Effector memory CD4-positive, alpha-beta T cell (primary cell): Measurements from ENCODE around the gene EPHB1.

ENCODE experiments used
- DNase-seq, 3 donors: peaks; one replicate each; pipeline ENCODE4 v3.0.0-alpha.2; 2020
- H3K27ac ChIP-seq: 2 replicates; pipeline ENCODE4 v1.7.0; 2013; ENCODE audit warnings: mild to moderate bottlenecking, low read length, moderate library complexity; ENCODE audit not compliant: insufficient read depth, poor library complexity, severe bottlenecking
- H3K27me3 ChIP-seq: replicated peaks from 2 replicates; pipeline ENCODE4 v1.7.0; 2013; ENCODE audit warnings: mild to moderate bottlenecking, low read length; ENCODE audit not compliant: insufficient read depth, control insufficient read depth, poor library complexity, severe bottlenecking
- H3K36me3 ChIP-seq: 2 replicates; pipeline ENCODE4 v1.7.0; 2013; ENCODE audit warnings: mild to moderate bottlenecking, low read length, moderate library complexity; ENCODE audit not compliant: control insufficient read depth, insufficient read depth
- H3K4me1 ChIP-seq: 2 replicates; pipeline ENCODE4 v1.7.0; 2013; ENCODE audit warnings: low read length, mild to moderate bottlenecking; ENCODE audit not compliant: control insufficient read depth, insufficient read depth, poor library complexity, severe bottlenecking
- H3K4me3 ChIP-seq: 2 replicates; pipeline ENCODE4 v1.7.0; 2013; ENCODE audit warnings: low read length, low read depth, mild to moderate bottlenecking; ENCODE audit not compliant: insufficient read depth, poor library complexity, severe bottlenecking
- H3K9me3 ChIP-seq: 2 replicates; pipeline ENCODE4 v1.7.0; 2013; ENCODE audit warnings: mild to moderate bottlenecking, low read length, moderate library complexity; ENCODE audit not compliant: control insufficient read depth

The EPHB1 gene

GRCh38 chr3:134898181-134898754, 103.2 kb downstream of the EPHB1 start:
- H3K9me3 ChIP-seq, result no peaks in the 10 kb centered on the region
- H3K27ac ChIP-seq, result no peak overlapping the region
- H3K36me3 ChIP-seq, result no peaks in the 10 kb centered on the region
- H3K4me3 ChIP-seq, result no peak overlapping the region
- DNase-seq, result no peak
- H3K27me3 ChIP-seq, result no peaks in the 10 kb centered on the region
- H3K4me1 ChIP-seq, result no peaks in the 10 kb centered on the region

- Histone ChIP-seq H3K4me1 (no peaks in the 10 kb centered on the region), H3K36me3 (no peaks in the 10 kb centered on the region), H3K27ac (no peak overlapping the region), H3K9me3 (no peaks in the 10 kb centered on the region), H3K27me3 (no peaks in the 10 kb centered on the region), H3K4me3 (no peak overlapping the region)
- DNase-seq, result no peak
Measured at GRCh38 chr3:134899786-134900185, 104.7 kb downstream of the EPHB1 start.

GRCh38 chr3:134900482-134900881, 105.4 kb downstream of the EPHB1 start:
- no peak overlapping the region for H3K4me3 ChIP-seq
- no peaks in the 10 kb centered on the region for H3K9me3 ChIP-seq
- H3K36me3 ChIP-seq, result no peaks in the 10 kb centered on the region
- H3K4me1 ChIP-seq, result no peaks in the 10 kb centered on the region
- H3K27me3 ChIP-seq, result no peaks in the 10 kb centered on the region
- no peak for DNase-seq
- no peak overlapping the region for H3K27ac ChIP-seq

GRCh38 chr3:134901461-134901860, 106.4 kb downstream of the EPHB1 start:
- Histone ChIP-seq H3K27ac (no peak overlapping the region), H3K9me3 (no peaks in the 10 kb centered on the region), H3K4me3 (no peak overlapping the region), H3K27me3 (no peaks in the 10 kb centered on the region), H3K36me3 (no peaks in the 10 kb centered on the region), H3K4me1 (no peaks in the 10 kb centered on the region)
- no peak for DNase-seq

GRCh38 chr3:134903837-134904236, 108.8 kb downstream of the EPHB1 start:
- H3K36me3 ChIP-seq, result no peaks in the 10 kb centered on the region
- no peak overlapping the region for H3K4me3 ChIP-seq
- H3K27ac ChIP-seq, result no peak overlapping the region
- no peaks in the 10 kb centered on the region for H3K4me1 ChIP-seq
- H3K9me3 ChIP-seq, result no peaks in the 10 kb centered on the region
- H3K27me3 ChIP-seq, result no peaks in the 10 kb centered on the region
- no peak for DNase-seq

- H3K27ac ChIP-seq, result no peak overlapping the region
- H3K36me3 ChIP-seq, result no peaks in the 10 kb centered on the region
- no peaks in the 10 kb centered on the region for H3K9me3 ChIP-seq
- no peaks in the 10 kb centered on the region for H3K27me3 ChIP-seq
- no peak overlapping the region for H3K4me3 ChIP-seq
- H3K4me1 ChIP-seq, result no peaks in the 10 kb centered on the region
- no peak for DNase-seq
Measured at GRCh38 chr3:134904241-134904771, 109.2 kb downstream of the EPHB1 start.

GRCh38 chr3:134904776-134905646, 110.0 kb downstream of the EPHB1 start:
- DNase-seq, result no peak
- Histone ChIP-seq H3K27ac (no peak overlapping the region), H3K36me3 (no peaks in the 10 kb centered on the region), H3K4me1 (no peaks in the 10 kb centered on the region), H3K9me3 (no peaks in the 10 kb centered on the region), H3K27me3 (no peaks in the 10 kb centered on the region), H3K4me3 (no peak overlapping the region)

- no peaks in the 10 kb centered on the region for H3K4me1 ChIP-seq
- no peak overlapping the region for H3K4me3 ChIP-seq
- DNase-seq, result no peak
- no peak overlapping the region for H3K27ac ChIP-seq
- H3K36me3 ChIP-seq, result no peaks in the 10 kb centered on the region
- no peaks in the 10 kb centered on the region for H3K9me3 ChIP-seq
- no peaks in the 10 kb centered on the region for H3K27me3 ChIP-seq
Measured at GRCh38 chr3:134905647-134905935, 110.5 kb downstream of the EPHB1 start.

- no peaks in the 10 kb centered on the region for H3K27me3 ChIP-seq
- H3K36me3 ChIP-seq, result no peaks in the 10 kb centered on the region
- H3K9me3 ChIP-seq, result no peaks in the 10 kb centered on the region
- no peak overlapping the region for H3K4me3 ChIP-seq
- no peak overlapping the region for H3K27ac ChIP-seq
- DNase-seq, result no peak
- H3K4me1 ChIP-seq, result no peaks in the 10 kb centered on the region
Measured at GRCh38 chr3:134908271-134908670, 113.2 kb downstream of the EPHB1 start.

- H3K9me3 ChIP-seq, result no peaks in the 10 kb centered on the region
- no peak overlapping the region for H3K4me3 ChIP-seq
- DNase-seq, result no peak
- H3K4me1 ChIP-seq, result no peaks in the 10 kb centered on the region
- H3K36me3 ChIP-seq, result no peaks in the 10 kb centered on the region
- no peak overlapping the region for H3K27ac ChIP-seq
- no peaks in the 10 kb centered on the region for H3K27me3 ChIP-seq
Measured at GRCh38 chr3:134910026-134910425, 115.0 kb downstream of the EPHB1 start.
